Neuronal stem cell (in vitro differentiated cells): ENCODE results near the gene INSR.

Source experiments
- DNase-seq: peaks from one replicate; pipeline ENCODE4 v3.0.0-alpha.2; 2013; ENCODE audit warnings: low spot score
- H2AFZ ChIP-seq: one replicate; pipeline ENCODE4 v1.6.1; 2013; ENCODE audit warnings: mild to moderate bottlenecking, low read length, inconsistent platforms
- H2AK5ac ChIP-seq: 2 replicates; pipeline ENCODE4 v1.6.1; 2013; ENCODE audit warnings: low read depth, mild to moderate bottlenecking, inconsistent platforms, low read length, moderate library complexity, mixed read lengths
- H2BK120ac ChIP-seq: 2 replicates; pipeline ENCODE4 v1.6.1; 2013; ENCODE audit warnings: low read depth, mild to moderate bottlenecking, inconsistent platforms, low read length, moderate library complexity, mixed read lengths
- H2BK12ac ChIP-seq: one replicate; pipeline ENCODE4 v1.6.1; 2013; ENCODE audit warnings: low read length, inconsistent platforms
- H2BK15ac ChIP-seq: 2 replicates; pipeline ENCODE4 v1.6.1; 2013; ENCODE audit warnings: mild to moderate bottlenecking, low read length, inconsistent platforms, mixed read lengths
- H2BK5ac ChIP-seq: one replicate; pipeline ENCODE4 v1.6.1; 2013; ENCODE audit warnings: inconsistent platforms, mild to moderate bottlenecking, low read length, moderate library complexity
- H3K14ac ChIP-seq: one replicate; pipeline ENCODE4 v1.6.1; 2013; ENCODE audit warnings: low read length, inconsistent platforms
- H3K18ac ChIP-seq: 2 replicates; pipeline ENCODE4 v1.6.1; 2013; ENCODE audit warnings: low read length, inconsistent platforms
- H3K23ac ChIP-seq: 2 replicates; pipeline ENCODE4 v1.6.1; 2013; ENCODE audit warnings: low read depth, mild to moderate bottlenecking, mixed read lengths, low read length, inconsistent platforms; ENCODE audit not compliant: poor library complexity
- H3K27ac ChIP-seq: replicated peaks from 3 replicates; pipeline ENCODE4 v1.5.1; 2013; ENCODE audit warnings: low read length, inconsistent platforms
- H3K27me3 ChIP-seq, 3 experiments: 2 replicates each; pipeline ENCODE4 v1.6.1; 2013; ENCODE audit warnings: low read length in 3 of 3, mild to moderate bottlenecking in 2 of 3, inconsistent platforms in 1 of 3, low read depth in 1 of 3, mixed read lengths in 1 of 3, moderate library complexity in 1 of 3; ENCODE audit not compliant: control insufficient read depth in 3 of 3, insufficient read depth in 3 of 3
- H3K36me3 ChIP-seq, 2 donors: replicated peaks in 1 of 2; 2 replicates each; pipeline ENCODE4 v1.6.1; 2013; ENCODE audit warnings: low read length in 2 of 2; ENCODE audit not compliant: control insufficient read depth in 2 of 2, insufficient read depth in 2 of 2
- H3K4ac ChIP-seq: 2 replicates; pipeline ENCODE4 v1.6.1; 2013; ENCODE audit warnings: inconsistent platforms, mild to moderate bottlenecking, low read length, moderate library complexity
- H3K4me1 ChIP-seq, 2 donors: 1 replicate in 1 of 2; 2 replicates in 1 of 2; pipeline ENCODE4 v1.6.1; 2013; ENCODE audit warnings: low read length in 2 of 2, low read depth in 1 of 2; ENCODE audit not compliant: control insufficient read depth in 2 of 2, insufficient read depth in 1 of 2
- H3K4me2 ChIP-seq: one replicate; pipeline ENCODE4 v1.6.1; 2013; ENCODE audit warnings: mild to moderate bottlenecking, low read length, inconsistent platforms; ENCODE audit not compliant: insufficient read depth, poor library complexity, severe bottlenecking
- H3K4me3 ChIP-seq, 2 donors: 2 replicates each; pipeline ENCODE4 v1.5.1; 2013; ENCODE audit warnings: low read length in 2 of 2, mild to moderate bottlenecking in 2 of 2, inconsistent platforms in 1 of 2, moderate library complexity in 1 of 2
- H3K79me1 ChIP-seq: one replicate; pipeline ENCODE4 v1.6.1; 2013; ENCODE audit warnings: low read depth, mild to moderate bottlenecking, inconsistent platforms, low read length, moderate library complexity
- H3K9ac ChIP-seq: one replicate; pipeline ENCODE4 v1.6.1; 2013; ENCODE audit warnings: mild to moderate bottlenecking, low read depth, low read length, inconsistent platforms; ENCODE audit not compliant: poor library complexity
- H3K9me3 ChIP-seq, 2 donors: replicated peaks in 1 of 2; 2 replicates each; pipeline versions ENCODE3 to v1.6.1; 2013; ENCODE audit warnings: low read length in 2 of 2, mild to moderate bottlenecking in 2 of 2, inconsistent platforms in 1 of 2, low read depth in 1 of 2, mixed read lengths in 1 of 2, moderate library complexity in 1 of 2; ENCODE audit not compliant: control insufficient read depth in 2 of 2, insufficient read depth in 1 of 2
- H4K8ac ChIP-seq: one replicate; pipeline ENCODE4 v1.6.1; 2013; ENCODE audit warnings: low read depth, mild to moderate bottlenecking, inconsistent platforms, low read length, moderate library complexity
- H4K91ac ChIP-seq: one replicate; pipeline ENCODE4 v1.6.1; 2013; ENCODE audit warnings: low read length, low read depth, mild to moderate bottlenecking, inconsistent platforms; ENCODE audit not compliant: poor library complexity
- WGBS, 2 donors: extraction: QIAGEN DNeasy Blood & Tissue Kit; methylation state at CpG; one replicate each; pipeline ENCODE4 v1.1.7; 2013; ENCODE audit warnings: missing lambda C conversion rate in 2 of 2, mixed read lengths in 1 of 2; ENCODE audit not compliant: insufficient read length in 2 of 2, insufficient replicate concordance in 1 of 2; ENCODE audit errors: extremely low coverage in 2 of 2; 5-methylcytosine and 5-hydroxymethylcytosine counted together

INSR gene

DNA sequence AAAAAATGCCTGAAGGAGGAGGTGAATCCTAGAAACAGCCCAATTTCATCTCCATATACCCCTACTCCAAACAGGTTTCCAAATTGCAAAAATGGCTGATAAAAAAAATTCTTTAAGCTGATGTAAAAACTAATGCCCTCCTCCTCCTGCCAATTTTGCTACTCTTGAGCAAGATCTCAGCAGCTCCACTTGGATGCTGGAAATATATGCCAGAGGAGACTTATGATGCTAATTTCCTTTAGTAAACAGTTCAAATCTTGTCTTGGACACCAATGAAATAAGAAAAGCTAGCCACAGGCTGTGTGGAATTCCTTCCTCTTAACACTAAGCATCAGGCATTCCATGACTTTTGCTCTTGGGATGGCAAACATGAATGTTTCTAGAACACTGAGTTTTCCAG, 67.5 kb downstream of the INSR start:
- Histone ChIP-seq H3K4ac (no peak overlapping the region), H3K23ac (no peak overlapping the region), H4K8ac (no peak overlapping the region), H3K36me3 (no peaks in the 10 kb centered on the region), H3K18ac (no peak overlapping the region), H2AK5ac (no peak overlapping the region), H3K4me1 (peaks cover 0 to 3% of the 10 kb centered on the region in 2 donors), H2BK120ac (no peak overlapping the region), H3K4me2 (no peak overlapping the region), H3K79me1 (peaks cover 7% of the 10 kb centered on the region), H3K27me3 (no peaks in the 10 kb centered on the region), H3K27ac (no peak overlapping the region), H2BK12ac (no peak overlapping the region), H3K14ac (no peak overlapping the region), H2BK15ac (no peak overlapping the region), H2BK5ac (no peak overlapping the region), H2AFZ (no peak overlapping the region), H4K91ac (no peak overlapping the region), H3K4me3 (no peak overlapping the region), H3K9ac (no peak overlapping the region), H3K9me3 (no peaks in the 10 kb centered on the region)
- no peak for DNase-seq

DNA sequence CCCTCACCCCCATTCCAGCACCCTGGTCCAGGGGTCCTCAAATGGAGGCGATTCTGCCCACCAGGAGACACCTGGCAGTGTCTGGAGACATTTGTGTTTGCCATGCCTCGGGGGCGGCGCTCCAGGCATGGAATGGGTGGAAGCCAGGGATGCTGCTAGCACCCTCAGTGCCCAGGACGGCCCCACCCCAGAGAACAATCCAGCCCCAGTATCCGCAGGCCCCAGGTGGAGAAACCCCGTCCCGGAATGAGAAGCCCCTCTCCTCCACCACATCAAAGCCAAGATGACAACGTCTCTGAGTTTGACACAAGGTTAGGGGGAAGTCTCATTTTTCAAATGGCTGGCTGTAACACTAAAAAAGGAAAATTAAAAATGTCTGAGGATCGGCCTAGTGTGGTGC, 68.5 kb downstream of the INSR start:
- WGBS, 2 donors = no CpG with 5 or more reads among the region's 10 CpGs

DNA sequence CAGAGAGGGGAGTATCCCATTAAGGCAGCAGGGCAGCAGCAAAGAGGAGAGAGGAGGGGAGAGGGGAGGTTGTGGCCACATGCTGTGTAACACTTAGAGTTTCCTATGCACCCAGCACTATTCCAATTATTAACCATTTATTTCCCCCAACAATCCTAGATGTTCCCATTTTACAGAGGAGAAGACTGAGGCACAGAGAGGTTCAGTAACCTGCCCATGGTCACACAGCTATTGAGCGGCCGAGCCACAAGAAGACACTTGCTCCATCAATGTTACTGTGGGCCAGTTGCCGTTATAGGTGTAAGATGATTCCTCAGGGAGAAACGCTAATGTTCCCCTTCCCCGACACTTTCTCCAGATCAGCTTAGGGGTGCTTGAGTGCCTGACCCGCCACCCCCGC, 69.2 kb downstream of the INSR start:
- no peak overlapping the region for H2BK15ac ChIP-seq
- H3K9me3 ChIP-seq = no peaks in the 10 kb centered on the region
- no peak overlapping the region for H3K23ac ChIP-seq
- no peak overlapping the region for H3K27ac ChIP-seq
- H3K4me1 ChIP-seq = peaks cover 0 to 3% of the 10 kb centered on the region in 2 donors
- H3K9ac ChIP-seq = no peak overlapping the region
- H2BK120ac ChIP-seq = no peak overlapping the region
- no peak overlapping the region for H2BK12ac ChIP-seq
- no peak overlapping the region for H4K91ac ChIP-seq
- DNase-seq = no peak
- H3K14ac ChIP-seq = no peak overlapping the region
- H3K4me3 ChIP-seq = no peak overlapping the region
- H3K36me3 ChIP-seq = no peaks in the 10 kb centered on the region
- H3K4me2 ChIP-seq = no peak overlapping the region
- no CpG with 5 or more reads among the region's 7 CpGs for WGBS, 2 donors
- H2BK5ac ChIP-seq = no peak overlapping the region
- H3K4ac ChIP-seq = no peak overlapping the region
- no peak overlapping the region for H4K8ac ChIP-seq
- no peak overlapping the region for H3K18ac ChIP-seq
- no peaks in the 10 kb centered on the region for H3K27me3 ChIP-seq
- no peak overlapping the region for H2AK5ac ChIP-seq
- H3K79me1 ChIP-seq = peaks cover 7% of the 10 kb centered on the region
- H2AFZ ChIP-seq = no peak overlapping the region

More for the DNA sequence above, 68.5 kb downstream of the INSR start:
- peaks cover 0 to 3% of the 10 kb centered on the region in 2 donors for H3K4me1 ChIP-seq
- H3K27me3 ChIP-seq = no peaks in the 10 kb centered on the region
- no peaks in the 10 kb centered on the region for H3K9me3 ChIP-seq
- H2BK120ac ChIP-seq = no peak overlapping the region
- no peak overlapping the region for H2BK15ac ChIP-seq
- no peak overlapping the region for H3K4me2 ChIP-seq
- no peak overlapping the region for H3K4ac ChIP-seq
- H3K4me3 ChIP-seq = no peak overlapping the region
- H2AFZ ChIP-seq = no peak overlapping the region
- no peak overlapping the region for H4K8ac ChIP-seq
- H3K27ac ChIP-seq = no peak overlapping the region
- no peak overlapping the region for H2AK5ac ChIP-seq
- no peak overlapping the region for H2BK12ac ChIP-seq
- peaks cover 7% of the 10 kb centered on the region for H3K79me1 ChIP-seq
- H3K36me3 ChIP-seq = no peaks in the 10 kb centered on the region
- no peak overlapping the region for H3K23ac ChIP-seq
- peak overlapping the region; percentile 6 for H3K14ac ChIP-seq
- H3K18ac ChIP-seq = no peak overlapping the region
- H3K9ac ChIP-seq = no peak overlapping the region
- no peak for DNase-seq
- no peak overlapping the region for H4K91ac ChIP-seq
- no peak overlapping the region for H2BK5ac ChIP-seq

DNA sequence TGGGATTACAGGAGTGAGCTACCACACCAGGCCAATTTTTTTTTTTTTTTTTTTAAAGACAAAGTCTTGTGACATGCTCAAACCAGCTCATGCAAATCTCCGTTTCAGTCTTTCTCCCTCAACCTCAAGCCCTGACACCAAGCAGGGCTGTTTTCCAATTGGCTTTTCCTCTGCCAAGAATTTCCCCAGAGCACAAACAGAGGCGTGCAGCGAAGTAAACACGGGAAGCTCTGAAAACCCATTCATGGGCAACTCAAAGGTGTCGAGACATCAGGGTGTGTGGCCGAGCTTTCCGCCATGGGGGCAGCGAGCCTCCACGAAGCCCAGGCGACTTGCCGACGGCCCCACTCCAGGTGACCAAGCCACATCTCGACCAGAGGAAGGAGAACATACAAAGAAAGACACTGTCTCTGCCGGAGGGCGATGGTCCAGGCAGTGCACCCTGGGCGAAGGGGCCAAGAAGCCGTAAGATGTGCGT, 70.0 kb downstream of the INSR start:
- Histone ChIP-seq H2BK120ac (no peak overlapping the region), H3K79me1 (peaks cover 6% of the 10 kb centered on the region), H3K9ac (peak overlapping the region; percentile 24), H3K14ac (no peak overlapping the region), H2AK5ac (no peak overlapping the region), H3K4me1 (peaks cover 0 to 3% of the 10 kb centered on the region in 2 donors), H4K8ac (no peak overlapping the region), H2BK12ac (no peak overlapping the region), H3K18ac (peak overlapping the region; percentile 71), H3K36me3 (no peaks in the 10 kb centered on the region), H2BK5ac (peak overlapping the region; percentile 82), H2AFZ (no peak overlapping the region), H3K27ac (no peak overlapping the region), H3K9me3 (no peaks in the 10 kb centered on the region), H3K23ac (no peak overlapping the region), H4K91ac (no peak overlapping the region), H3K4me2 (no peak overlapping the region), H3K4me3 (no peak overlapping the region), H3K27me3 (no peaks in the 10 kb centered on the region), H3K4ac (no peak overlapping the region), H2BK15ac (no peak overlapping the region)
- DNase-seq = no peak
- WGBS, 2 donors = no CpG with 5 or more reads among the region's 18 CpGs
